Stimulated activated CD8-positive, alpha-beta memory T cell treated with anti-CD3 and anti-CD28 coated beads, Interleukin-7, amount 100 ng/mL, for 48 hours (primary cell): Measurements from ENCODE around the gene ADAMTS6.

Experiments
- DNase-seq, 2 donors: peaks; one replicate each; pipeline ENCODE4 v3.0.0-alpha.2; 2020; ENCODE audit warnings: low read depth in 1 of 2; ENCODE audit errors: extremely low read depth in 1 of 2

Gene ADAMTS6

GRCh38 chr5:65113771-65114170, 367.9 kb downstream of the ADAMTS6 start:
- no peak for DNase-seq

- DNase-seq: no peak
These were observed 369.6 kb downstream of the ADAMTS6 start for GRCh38 chr5:65111961-65112658.

GRCh38 chr5:65108786-65109743, 372.7 kb downstream of the ADAMTS6 start:
- no peak for DNase-seq

GRCh38 chr5:65105301-65105700, 376.4 kb downstream of the ADAMTS6 start:
- DNase-seq: no peak

GRCh38 chr5:65104831-65105230, 376.9 kb downstream of the ADAMTS6 start:
- no peak for DNase-seq

GRCh38 chr5:65103756-65104440, 377.8 kb downstream of the ADAMTS6 start:
- no peak for DNase-seq

GRCh38 chr5:65102976-65103711, 378.6 kb downstream of the ADAMTS6 start:
- DNase-seq: peak; percentile 11 to 13

- no peak for DNase-seq
These were observed 379.2 kb downstream of the ADAMTS6 start for GRCh38 chr5:65102371-65102975.

GRCh38 chr5:65101632-65102100, 380.1 kb downstream of the ADAMTS6 start:
- DNase-seq: no peak

GRCh38 chr5:65100911-65101631, 380.6 kb downstream of the ADAMTS6 start:
- no peak for DNase-seq
